Measurements from ENCODE around the gene PSPN.

Gene PSPN

DNA sequence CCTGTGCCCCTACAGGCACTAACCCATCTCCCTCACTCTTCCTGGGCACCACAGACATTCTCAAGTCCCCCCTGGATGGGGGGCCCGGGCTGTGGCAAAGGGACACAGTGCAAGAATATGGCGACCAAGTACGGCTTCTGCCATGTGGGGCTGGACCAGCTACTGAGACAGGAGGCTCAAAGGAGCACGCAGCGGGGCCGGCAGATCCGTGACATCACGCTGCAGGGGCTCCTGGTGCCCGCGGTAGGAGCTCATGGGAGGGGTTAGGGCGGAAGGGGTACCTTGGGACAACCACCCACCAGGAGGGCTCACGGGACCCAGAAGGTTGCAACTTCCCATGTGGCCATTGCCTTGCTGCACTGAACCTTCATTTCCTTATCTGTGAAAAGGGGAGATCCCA lies 20.6 kb upstream of the PSPN start:
- Histone ChIP-seq H3K4me3 (ENCODE audit: low read length) (no peak overlapping the region), H3K36me3 (ENCODE audit: control insufficient read depth, insufficient read depth, low read length, severe bottlenecking) (no peaks in the 10 kb centered on the region), H3K4me1 (ENCODE audit: control insufficient read depth, insufficient read depth, low read length) (peaks cover 7% of the 10 kb centered on the region), H3K27me3 (replicated peaks; ENCODE audit: control insufficient read depth, insufficient read depth, low read length) (no peaks in the 10 kb centered on the region), H3K9ac (ENCODE audit: low read length) (no peak overlapping the region), H3K9me3 (ENCODE audit: control insufficient read depth, low read length) (no peaks in the 10 kb centered on the region)
- no peak for DNase-seq (ENCODE audit: low read depth)

DNA sequence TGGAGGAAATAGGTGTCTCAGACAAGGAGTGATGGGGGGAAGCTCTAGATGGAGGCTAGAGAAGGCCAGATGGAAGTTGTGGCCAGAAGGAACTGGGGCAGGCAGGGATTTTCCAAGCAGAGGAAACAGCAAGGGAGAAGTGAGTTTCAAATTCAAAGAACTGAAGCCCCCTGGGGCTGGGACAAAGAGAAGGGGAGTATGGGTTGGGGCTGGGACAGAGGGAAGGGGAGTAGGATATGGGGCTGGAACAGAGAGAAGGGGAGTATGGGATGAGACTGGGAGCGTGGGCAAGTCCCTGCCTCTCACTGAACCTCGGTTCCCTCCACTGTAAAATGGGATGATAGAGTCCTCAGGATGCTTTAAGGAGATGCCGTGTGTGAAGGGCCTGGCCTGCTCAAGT lies 19.1 kb upstream of the PSPN start:
- H3K9ac ChIP-seq (ENCODE audit: low read length): no peak overlapping the region
- H3K27me3 ChIP-seq (replicated peaks; ENCODE audit: control insufficient read depth, insufficient read depth, low read length): no peaks in the 10 kb centered on the region
- H3K9me3 ChIP-seq (ENCODE audit: control insufficient read depth, low read length): no peaks in the 10 kb centered on the region
- peaks cover 7% of the 10 kb centered on the region for H3K4me1 ChIP-seq (ENCODE audit: control insufficient read depth, insufficient read depth, low read length)
- DNase-seq (ENCODE audit: low read depth): no peak
- H3K4me3 ChIP-seq (ENCODE audit: low read length): no peak overlapping the region
- peaks cover 2% of the 10 kb centered on the region for H3K36me3 ChIP-seq (ENCODE audit: control insufficient read depth, insufficient read depth, low read length, severe bottlenecking)

DNA sequence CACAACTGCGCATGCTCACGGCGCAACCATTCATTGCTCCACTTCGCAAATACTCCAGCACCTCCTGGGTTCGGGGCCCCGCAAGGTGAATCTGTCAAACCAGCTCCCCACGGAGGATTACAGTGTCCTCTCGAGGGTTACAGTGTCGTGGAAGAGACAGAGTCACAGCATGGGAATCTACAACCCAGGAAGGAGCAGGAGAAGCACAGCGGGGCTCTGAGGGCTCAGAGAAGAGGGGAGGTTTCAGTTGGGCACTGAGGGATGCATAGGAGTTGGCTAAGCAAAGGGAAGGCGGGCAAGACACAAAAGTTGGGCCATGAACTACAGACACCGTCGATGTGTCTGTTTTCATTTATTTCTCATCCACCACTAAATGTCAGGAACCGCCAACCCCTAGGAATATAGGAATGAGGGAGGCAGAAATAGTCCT lies 18.3 kb upstream of the PSPN start:
- Histone ChIP-seq H3K4me3 (ENCODE audit: low read length) (peak overlapping the region; percentile 90), H3K36me3 (ENCODE audit: control insufficient read depth, insufficient read depth, low read length, severe bottlenecking) (peaks cover 10% of the 10 kb centered on the region), H3K4me1 (ENCODE audit: control insufficient read depth, insufficient read depth, low read length) (peaks cover 7% of the 10 kb centered on the region), H3K9ac (ENCODE audit: low read length) (peak overlapping the region; percentile 99), H3K27me3 (replicated peaks; ENCODE audit: control insufficient read depth, insufficient read depth, low read length) (no peaks in the 10 kb centered on the region), H3K9me3 (ENCODE audit: control insufficient read depth, low read length) (no peaks in the 10 kb centered on the region)
- no peak for DNase-seq (ENCODE audit: low read depth)

DNA sequence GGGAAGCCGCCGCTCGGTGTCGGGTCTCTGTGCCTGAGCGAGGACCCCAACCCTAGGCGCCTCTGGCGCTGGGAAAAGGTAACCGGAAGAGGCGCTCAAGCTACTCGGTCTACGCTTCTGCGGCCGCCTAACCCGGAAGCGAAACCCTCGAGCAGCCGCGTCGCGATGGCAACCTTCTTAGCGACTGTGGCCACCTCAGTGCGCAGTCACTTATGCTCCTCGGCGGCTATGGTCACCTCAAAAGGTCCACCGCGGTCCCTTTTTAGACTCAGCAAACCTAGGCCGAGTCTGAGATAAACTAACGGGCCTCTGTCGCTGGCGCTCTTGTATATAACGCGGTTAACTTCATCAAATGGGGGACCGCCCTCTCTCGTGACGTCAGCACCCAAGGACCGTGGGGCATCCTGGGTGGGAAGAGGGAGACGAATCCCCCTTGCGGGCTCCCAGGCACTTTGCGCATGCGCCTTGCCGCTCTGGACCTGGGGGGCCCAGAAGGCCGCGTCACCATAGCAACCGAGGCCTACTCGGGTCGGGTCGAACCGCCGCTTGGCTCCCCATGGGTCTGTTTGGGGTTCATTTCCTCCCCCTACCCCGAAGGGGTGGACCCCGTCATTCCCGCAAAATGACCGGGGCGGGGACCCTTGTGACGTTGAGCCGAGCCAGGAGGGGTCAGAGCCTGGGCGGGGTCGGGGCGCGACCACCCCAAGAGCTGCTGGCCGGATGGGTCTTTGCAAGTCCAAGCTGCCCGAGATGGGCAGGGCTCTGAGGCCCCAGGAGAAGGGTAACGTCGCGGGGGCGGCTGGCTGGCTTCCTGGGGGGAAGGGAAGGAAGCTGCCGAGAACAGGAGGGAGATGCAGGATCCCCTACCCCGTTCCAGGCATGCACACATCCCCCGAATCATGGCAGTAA lies 17.6 kb upstream of the PSPN start, which contains the start of gene GTF2F1:
Gene GTF2F1 (minus strand): TSS at position 91 of the 909 bp plus-strand sequence. CDS start 169 bp downstream, outside the sequence.
- Histone ChIP-seq H3K27me3 (replicated peaks; ENCODE audit: control insufficient read depth, insufficient read depth, low read length) (no peaks in the 10 kb centered on the region), H3K9me3 (ENCODE audit: control insufficient read depth, low read length) (no peaks in the 10 kb centered on the region), H3K9ac (ENCODE audit: low read length) (peak within 1 kb of the TSS; percentile 99), H3K36me3 (ENCODE audit: control insufficient read depth, insufficient read depth, low read length, severe bottlenecking) (peaks cover 16% of the 10 kb centered on the region), H3K4me1 (ENCODE audit: control insufficient read depth, insufficient read depth, low read length) (peaks cover 7% of the 10 kb centered on the region), H3K4me3 (ENCODE audit: low read length) (peak within 1 kb of the TSS; percentile 90)
- DNase-seq (ENCODE audit: low read depth): peak; percentile 99

DNA sequence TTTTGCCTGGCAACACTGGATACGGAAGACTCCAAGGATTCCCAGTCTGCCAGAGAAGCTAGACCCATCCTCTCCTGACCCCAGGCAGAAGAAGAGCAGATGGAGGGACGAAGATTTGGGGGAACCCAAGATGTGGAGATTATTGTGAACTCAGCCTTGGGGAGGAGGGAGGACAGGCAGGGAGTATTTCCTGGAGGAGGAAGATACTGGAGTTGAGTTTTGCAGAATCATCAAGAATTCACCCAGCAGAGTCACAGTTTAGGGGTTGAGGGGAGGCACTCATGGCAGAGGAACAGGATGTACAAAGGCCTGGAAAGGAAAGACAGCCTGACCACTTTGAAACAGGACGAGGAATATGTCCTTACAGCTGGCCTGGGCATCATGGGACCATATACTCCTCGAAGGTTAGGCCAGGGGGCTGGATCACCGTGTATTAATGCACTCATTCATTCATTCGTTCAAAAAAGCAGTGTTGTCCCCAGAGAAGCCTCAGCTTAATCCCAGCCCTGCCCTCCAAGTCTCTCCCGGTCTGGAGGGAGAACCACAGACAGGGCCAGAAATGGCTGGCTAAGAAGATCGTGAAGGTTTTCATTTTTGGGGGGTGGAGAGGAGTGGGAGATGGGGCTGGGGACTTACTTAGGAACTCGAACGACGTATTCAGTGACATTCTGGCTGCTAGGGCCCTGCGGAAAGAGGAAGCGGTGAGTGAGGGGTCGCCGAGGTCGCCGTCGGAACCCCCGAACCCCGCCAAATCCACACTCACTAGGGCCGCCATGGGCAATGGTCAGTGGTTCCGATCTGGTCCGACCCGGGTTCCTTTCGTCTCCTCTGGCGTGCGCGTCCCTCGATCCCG lies 16.7 kb upstream of the PSPN start:
- peak; percentile 23 for DNase-seq (ENCODE audit: low read depth)
- Histone ChIP-seq H3K9ac (ENCODE audit: low read length) (peak overlapping the region; percentile 99), H3K4me1 (ENCODE audit: control insufficient read depth, insufficient read depth, low read length) (peaks cover 7% of the 10 kb centered on the region), H3K27me3 (replicated peaks; ENCODE audit: control insufficient read depth, insufficient read depth, low read length) (no peaks in the 10 kb centered on the region), H3K9me3 (ENCODE audit: control insufficient read depth, low read length) (no peaks in the 10 kb centered on the region), H3K4me3 (ENCODE audit: low read length) (peak overlapping the region; percentile 90), H3K36me3 (ENCODE audit: control insufficient read depth, insufficient read depth, low read length, severe bottlenecking) (peaks cover 24% of the 10 kb centered on the region)

DNA sequence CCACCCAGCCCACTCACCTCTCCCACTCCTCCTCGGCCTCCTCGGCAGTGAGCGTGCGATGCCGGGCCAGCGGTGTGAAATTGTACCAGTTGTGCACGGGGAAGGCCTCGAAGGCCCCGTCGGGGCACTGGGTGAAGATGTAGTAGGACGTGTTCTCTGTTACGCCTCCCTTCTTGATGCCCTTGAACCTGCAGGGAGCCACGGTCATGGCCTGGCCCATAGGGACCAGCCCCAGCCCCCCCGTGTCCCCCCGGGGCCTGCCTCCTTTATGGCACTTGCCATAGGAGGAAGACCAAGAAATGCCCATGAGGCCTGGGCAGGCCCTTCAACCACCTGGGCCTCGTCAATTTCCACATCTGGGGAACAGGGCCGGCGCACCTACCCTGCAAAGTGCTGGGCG lies 11.6 kb upstream of the PSPN start:
- Histone ChIP-seq H3K36me3 (ENCODE audit: control insufficient read depth, insufficient read depth, low read length, severe bottlenecking) (peaks cover 64% of the 10 kb centered on the region), H3K9ac (ENCODE audit: low read length) (no peak overlapping the region), H3K27me3 (replicated peaks; ENCODE audit: control insufficient read depth, insufficient read depth, low read length) (no peaks in the 10 kb centered on the region), H3K9me3 (ENCODE audit: control insufficient read depth, low read length) (no peaks in the 10 kb centered on the region), H3K4me1 (ENCODE audit: control insufficient read depth, insufficient read depth, low read length) (peaks cover 5% of the 10 kb centered on the region), H3K4me3 (ENCODE audit: low read length) (no peak overlapping the region)
- DNase-seq (ENCODE audit: low read depth): no peak

DNA sequence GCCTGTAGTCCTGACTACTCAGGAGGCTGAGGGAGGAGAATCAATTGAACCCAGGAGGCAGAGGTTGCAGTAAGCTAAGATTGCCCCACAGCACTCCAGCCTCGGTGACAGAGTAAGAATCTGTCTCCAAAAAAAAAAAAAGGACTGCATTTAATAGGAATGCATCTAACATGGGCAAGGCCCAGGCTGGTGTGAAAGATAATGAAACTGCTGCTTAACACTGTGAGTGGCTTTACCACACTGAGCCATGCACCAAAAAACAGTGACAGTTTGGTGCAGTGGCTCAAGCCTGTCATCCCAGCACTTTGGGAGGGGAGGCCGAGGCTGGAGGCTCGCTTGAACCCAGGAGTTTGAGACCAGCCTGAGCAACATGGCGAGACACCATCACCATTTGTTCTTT lies 8.6 kb upstream of the PSPN start:
- no peak overlapping the region for H3K4me3 ChIP-seq (ENCODE audit: low read length)
- no peak for DNase-seq (ENCODE audit: low read depth)

DNA sequence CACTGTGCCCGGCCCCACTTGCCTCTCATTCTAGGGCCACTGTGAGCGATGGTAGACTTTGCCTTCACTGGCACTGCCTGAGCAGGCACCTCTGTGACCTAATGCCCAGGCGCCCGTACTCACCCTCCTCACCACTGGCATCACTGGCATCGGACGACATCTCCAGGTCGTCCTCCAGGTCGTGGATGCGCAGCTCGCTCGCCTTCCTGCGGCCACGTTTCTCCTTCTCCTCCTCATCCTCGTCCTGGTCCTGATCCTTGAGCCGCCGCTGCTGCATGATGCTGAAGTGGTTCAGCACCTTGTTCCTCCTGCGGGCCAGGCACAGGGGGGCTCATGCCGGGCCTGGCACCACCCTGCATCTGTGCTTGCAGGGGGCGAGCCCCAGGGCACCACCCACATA lies 7.5 kb upstream of the PSPN start:
- Histone ChIP-seq H3K4me1 (ENCODE audit: control insufficient read depth, insufficient read depth, low read length) (no peaks in the 10 kb centered on the region), H3K9ac (ENCODE audit: low read length) (no peak overlapping the region), H3K36me3 (ENCODE audit: control insufficient read depth, insufficient read depth, low read length, severe bottlenecking) (peaks cover 79% of the 10 kb centered on the region)

More for the DNA sequence above, 8.6 kb upstream of the PSPN start:
- H3K27me3 ChIP-seq (replicated peaks; ENCODE audit: control insufficient read depth, insufficient read depth, low read length): no peaks in the 10 kb centered on the region
- no peaks in the 10 kb centered on the region for H3K9me3 ChIP-seq (ENCODE audit: control insufficient read depth, low read length)
- peaks cover 85% of the 10 kb centered on the region for H3K36me3 ChIP-seq (ENCODE audit: control insufficient read depth, insufficient read depth, low read length, severe bottlenecking)
- H3K9ac ChIP-seq (ENCODE audit: low read length): no peak overlapping the region
- no peaks in the 10 kb centered on the region for H3K4me1 ChIP-seq (ENCODE audit: control insufficient read depth, insufficient read depth, low read length)

DNA sequence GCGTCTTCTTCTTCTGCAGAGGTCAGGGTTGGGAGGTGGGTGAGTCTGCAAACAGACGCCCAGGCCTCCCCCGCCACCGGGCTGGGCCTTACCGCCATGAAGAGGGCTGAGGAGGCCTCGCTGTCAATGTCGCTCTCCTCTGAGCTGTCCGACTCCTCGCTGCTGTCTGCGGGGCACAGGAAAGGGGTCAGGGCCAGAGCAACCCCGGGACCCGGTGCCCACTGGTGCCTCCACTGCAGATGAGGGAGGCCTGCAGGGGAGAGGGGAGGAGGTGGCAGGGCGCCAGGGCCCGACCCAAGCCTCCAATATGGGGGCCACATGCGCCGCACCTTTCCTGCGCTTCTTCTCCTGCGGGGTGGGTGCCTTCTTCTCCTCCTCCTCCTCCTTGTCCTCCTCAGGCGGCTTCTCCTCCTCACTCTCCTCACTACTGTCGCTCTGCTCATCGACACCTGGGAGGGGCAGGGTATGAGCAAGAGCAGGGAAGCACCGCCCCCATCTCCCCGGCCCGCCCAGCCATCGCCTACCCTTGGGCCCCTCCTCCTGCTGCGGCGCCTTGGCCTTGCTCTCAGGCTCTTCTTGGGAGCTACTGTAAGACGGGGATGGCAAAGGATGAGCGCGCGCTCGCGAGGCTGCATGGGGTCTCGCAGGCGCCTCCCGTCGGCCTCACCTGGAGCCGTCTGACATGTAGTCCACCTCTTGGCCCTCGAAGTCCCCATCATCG lies 5.5 kb upstream of the PSPN start:
- Histone ChIP-seq H3K4me1 (ENCODE audit: control insufficient read depth, insufficient read depth, low read length) (peaks cover 11% of the 10 kb centered on the region), H3K36me3 (ENCODE audit: control insufficient read depth, insufficient read depth, low read length, severe bottlenecking) (peaks cover 60% of the 10 kb centered on the region), H3K4me3 (ENCODE audit: low read length) (no peak overlapping the region), H3K9ac (ENCODE audit: low read length) (no peak overlapping the region), H3K27me3 (replicated peaks; ENCODE audit: control insufficient read depth, insufficient read depth, low read length) (no peaks in the 10 kb centered on the region), H3K9me3 (ENCODE audit: control insufficient read depth, low read length) (no peaks in the 10 kb centered on the region)
- no peak for DNase-seq (ENCODE audit: low read depth)

More for the DNA sequence above, 7.5 kb upstream of the PSPN start:
- H3K4me3 ChIP-seq (ENCODE audit: low read length): no peak overlapping the region
- DNase-seq (ENCODE audit: low read depth): no peak
- H3K9me3 ChIP-seq (ENCODE audit: control insufficient read depth, low read length): no peaks in the 10 kb centered on the region
- H3K27me3 ChIP-seq (replicated peaks; ENCODE audit: control insufficient read depth, insufficient read depth, low read length): no peaks in the 10 kb centered on the region

DNA sequence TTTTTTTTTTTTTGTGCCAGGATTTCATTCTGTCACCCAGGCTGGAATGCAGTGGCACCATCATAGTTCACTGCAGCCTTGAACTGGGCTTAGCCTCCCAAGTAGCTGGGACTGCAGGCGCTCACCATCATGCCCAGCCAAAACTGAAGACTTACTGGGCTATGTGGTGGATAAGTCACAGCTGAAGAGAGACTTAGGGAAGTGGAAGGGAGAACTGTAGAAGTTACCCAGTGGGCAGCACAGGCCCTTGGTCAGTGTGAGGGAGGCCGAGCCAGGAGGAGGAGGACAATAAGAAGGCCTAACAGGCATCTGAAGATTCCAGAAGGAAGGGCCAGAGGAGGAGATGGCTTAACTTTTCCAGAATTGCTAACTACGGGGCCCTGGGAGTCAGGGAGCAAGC lies 4.0 kb upstream of the PSPN start:
- DNase-seq (ENCODE audit: low read depth): no peak
- H3K27me3 ChIP-seq (replicated peaks; ENCODE audit: control insufficient read depth, insufficient read depth, low read length): no peaks in the 10 kb centered on the region
- peaks cover 11% of the 10 kb centered on the region for H3K4me1 ChIP-seq (ENCODE audit: control insufficient read depth, insufficient read depth, low read length)
- no peak overlapping the region for H3K9ac ChIP-seq (ENCODE audit: low read length)
- H3K4me3 ChIP-seq (ENCODE audit: low read length): no peak overlapping the region
- H3K36me3 ChIP-seq (ENCODE audit: control insufficient read depth, insufficient read depth, low read length, severe bottlenecking): peaks cover 50% of the 10 kb centered on the region
- no peaks in the 10 kb centered on the region for H3K9me3 ChIP-seq (ENCODE audit: control insufficient read depth, low read length)

DNA sequence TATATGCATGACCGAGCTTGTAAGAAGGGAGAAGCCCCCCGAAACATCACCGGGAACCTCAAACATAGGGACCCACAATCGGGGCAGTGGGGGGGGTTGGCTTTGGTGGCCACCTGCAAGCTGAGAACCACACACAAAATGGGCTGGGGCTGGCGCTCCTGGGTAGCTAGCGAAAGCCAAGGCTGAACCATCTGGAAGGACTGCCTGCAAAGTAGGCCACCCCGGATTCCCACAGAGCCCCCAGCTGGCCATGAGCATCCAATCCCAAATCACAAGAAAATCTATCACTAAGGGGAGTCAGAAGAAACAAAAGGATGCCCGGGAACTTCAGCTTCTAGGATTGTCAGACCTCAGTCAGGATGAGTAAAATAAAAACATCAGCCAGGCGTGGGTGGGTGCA lies 2.8 kb upstream of the PSPN start:
- DNase-seq (ENCODE audit: low read depth): no peak
- no peak overlapping the region for H3K4me3 ChIP-seq (ENCODE audit: low read length)
- peaks cover 19% of the 10 kb centered on the region for H3K4me1 ChIP-seq (ENCODE audit: control insufficient read depth, insufficient read depth, low read length)
- H3K9me3 ChIP-seq (ENCODE audit: control insufficient read depth, low read length): no peaks in the 10 kb centered on the region
- no peaks in the 10 kb centered on the region for H3K27me3 ChIP-seq (replicated peaks; ENCODE audit: control insufficient read depth, insufficient read depth, low read length)
- peaks cover 44% of the 10 kb centered on the region for H3K36me3 ChIP-seq (ENCODE audit: control insufficient read depth, insufficient read depth, low read length, severe bottlenecking)
- no peak overlapping the region for H3K9ac ChIP-seq (ENCODE audit: low read length)
